ENCODE results near the gene NPHS1.
"Not testable (repeated sequence)": the region's sequence is repeated elsewhere in the genome, so short reads cannot be mapped to it uniquely, and the experiment has no call there.

The NPHS1 gene

DNA sequence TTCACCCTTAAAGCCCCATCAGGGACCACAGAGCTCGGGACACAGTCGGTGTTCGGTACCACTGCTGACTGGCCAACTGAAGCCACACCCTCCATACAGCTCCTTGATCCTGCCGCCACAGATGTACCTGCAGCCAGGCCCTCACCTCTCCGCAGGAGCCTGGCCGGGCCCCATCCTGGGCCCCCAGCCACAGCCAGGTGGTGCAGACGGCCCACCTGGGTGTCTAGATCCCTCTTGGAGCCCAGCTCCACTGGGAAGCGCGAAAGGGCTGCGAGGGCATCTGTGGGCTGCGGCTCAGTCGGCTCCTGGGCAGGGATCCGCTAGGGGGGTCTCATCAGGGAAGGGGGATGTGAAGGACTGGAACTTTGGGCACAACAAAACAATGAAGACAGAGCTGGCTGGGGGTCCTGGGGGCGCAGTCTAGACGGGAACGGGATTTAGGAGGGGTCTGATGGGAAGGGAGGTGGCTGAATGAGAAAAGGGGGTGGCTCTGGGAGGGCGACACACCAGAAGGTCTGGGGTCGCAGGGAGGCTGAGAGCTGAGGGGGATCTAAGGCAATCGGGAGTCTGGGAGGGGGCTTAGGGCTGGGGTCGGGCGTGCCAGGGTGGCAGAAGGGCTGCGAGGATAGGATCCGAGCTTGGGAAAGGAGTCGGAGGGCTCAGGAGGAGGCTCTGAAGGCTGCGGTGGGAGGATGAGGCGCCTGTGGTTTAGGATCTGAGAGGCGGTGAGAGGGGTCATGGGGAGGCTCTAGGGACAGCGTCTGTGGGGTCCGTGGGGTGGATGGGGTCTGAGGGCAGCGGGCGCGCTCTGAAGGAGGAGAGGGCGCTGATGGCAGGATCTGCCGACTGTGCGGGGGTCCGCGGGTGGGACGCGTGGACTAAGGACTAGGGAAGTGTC, 55.4 kb downstream of the NPHS1 start:
- TF ChIP-seq CTCF (IDR thresholded peaks at IDR 0.05; ENCODE audit: insufficient read depth, missing control alignments), result no peak
- no peak for FAIRE-seq
- no peak for DNase-seq (ENCODE audit: insufficient read length, low spot score)

GRCh38 chr19:35795564-35795963, 56.7 kb downstream of the NPHS1 start:
- not testable (repeated sequence) for DNase-seq (ENCODE audit: insufficient read length, low spot score); FAIRE-seq

- DNase-seq (ENCODE audit: insufficient read length, low spot score) (no peak), FAIRE-seq (no peak)
- no peak for TF ChIP-seq CTCF (IDR thresholded peaks at IDR 0.05; ENCODE audit: insufficient read depth, missing control alignments)
Observed at GRCh38 chr19:35793381-35794165, 58.7 kb downstream of the NPHS1 start.

GRCh38 chr19:35792888-35793287, 59.4 kb downstream of the NPHS1 start:
- no peak for FAIRE-seq
- TF ChIP-seq CTCF (IDR thresholded peaks at IDR 0.05; ENCODE audit: insufficient read depth, missing control alignments), result no peak
- no peak for DNase-seq (ENCODE audit: insufficient read length, low spot score)

GRCh38 chr19:35792312-35792711, 60.0 kb downstream of the NPHS1 start:
- no peak for TF ChIP-seq CTCF (IDR thresholded peaks at IDR 0.05; ENCODE audit: insufficient read depth, missing control alignments)
- FAIRE-seq, result no peak
- DNase-seq (ENCODE audit: insufficient read length, low spot score), result no peak

GRCh38 chr19:35791814-35792279, 60.5 kb downstream of the NPHS1 start:
- FAIRE-seq, result no peak
- no peak for TF ChIP-seq CTCF (IDR thresholded peaks at IDR 0.05; ENCODE audit: insufficient read depth, missing control alignments)
- DNase-seq (ENCODE audit: insufficient read length, low spot score), result no peak

DNA sequence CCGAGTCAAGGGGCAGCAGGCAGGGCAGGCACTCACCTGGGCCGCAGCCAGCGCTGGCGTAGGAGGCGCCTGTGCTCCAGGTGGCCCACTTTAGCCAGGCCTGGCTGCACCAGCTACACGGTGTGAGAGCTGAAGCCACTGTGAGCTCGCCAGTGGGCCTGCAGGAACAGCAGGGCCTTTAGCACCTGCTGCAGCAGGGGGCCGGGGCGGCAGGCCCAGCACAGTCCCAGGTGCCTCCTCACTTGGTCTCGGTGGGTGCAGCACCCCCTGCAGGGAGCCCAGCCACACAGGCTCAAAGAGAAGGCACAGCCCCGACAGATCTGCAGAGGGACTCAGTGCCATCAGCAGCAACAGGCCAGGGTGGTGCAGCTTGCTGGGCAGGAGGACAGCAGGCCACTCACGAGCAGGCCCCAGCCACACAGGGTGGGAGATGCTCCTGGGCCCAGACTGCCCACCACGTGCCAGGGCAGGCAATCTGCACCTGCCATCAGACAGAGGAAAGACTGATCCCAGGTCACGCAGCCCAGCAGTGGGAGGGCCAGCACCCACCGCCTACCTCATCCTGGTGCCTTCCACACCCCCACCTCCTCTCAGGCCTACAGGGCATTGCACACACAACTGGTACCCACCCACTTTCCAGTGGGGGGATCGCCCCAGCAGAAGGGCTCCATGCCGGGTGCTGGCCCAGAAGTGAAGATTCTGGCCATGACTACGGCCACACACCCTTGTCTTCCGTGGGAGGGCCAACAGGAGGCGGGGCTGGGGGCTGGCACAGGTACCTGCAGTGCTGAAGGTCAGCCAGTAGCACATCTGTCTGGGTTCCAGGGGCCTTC, 61.1 kb downstream of the NPHS1 start:
- DNase-seq (ENCODE audit: insufficient read length, low spot score), result no peak
- FAIRE-seq, result no peak
- peak; percentile 21 for TF ChIP-seq CTCF (IDR thresholded peaks at IDR 0.05; ENCODE audit: insufficient read depth, missing control alignments)

Measured in D721Med (cell line).